Measurements from ENCODE around the gene PTPRQ. TPM values are rescaled to one million over a fixed set of nuclear protein-coding genes. Genes with fewer than 3 reads are reported as not detected.

The PTPRQ gene
- total and polyA plus RNA-seq, 2 of the 8 experiments (the other 6 are each of a cell fraction or from before 2014, with no cell fraction given), result not detected

DNA sequence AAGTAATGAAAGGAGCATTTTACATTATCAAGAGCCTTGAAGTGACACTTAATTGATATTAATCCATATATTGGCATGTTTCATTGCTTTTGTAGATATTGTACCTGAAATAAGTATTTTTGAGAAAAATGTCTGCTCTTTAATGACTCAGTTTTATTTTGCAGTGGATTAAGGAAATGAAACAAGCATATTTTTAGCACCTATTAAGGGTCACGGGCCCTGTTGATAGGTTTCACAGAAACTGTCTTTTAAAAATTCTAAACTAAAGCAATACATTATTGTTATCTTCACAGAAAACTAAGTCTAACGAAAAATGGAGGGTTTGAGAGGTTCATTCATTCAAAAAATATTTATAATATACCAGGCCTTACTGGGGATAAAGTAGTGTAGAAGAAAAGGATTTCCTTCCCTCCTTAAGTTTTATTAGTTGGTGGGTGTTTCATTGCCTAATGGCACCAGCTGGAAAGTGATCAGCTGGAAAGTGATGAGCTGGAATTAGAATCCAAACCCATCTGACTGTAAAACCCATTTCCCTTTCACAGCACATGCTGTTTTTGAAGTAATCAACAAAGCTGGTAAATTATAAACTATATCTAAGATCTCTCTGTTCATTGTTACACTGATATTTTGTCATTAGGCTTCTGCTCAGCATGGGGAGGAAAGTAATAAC lies 54.2 kb downstream of the PTPRQ start:
- Histone ChIP-seq H3K18ac (ENCODE audit: extremely low read depth, low read length) (no peak overlapping the region), H4K8ac (ENCODE audit: extremely low read depth, insufficient read depth, low read length) (no peak overlapping the region), H2BK12ac (ENCODE audit: low read depth, low read length) (no peak overlapping the region), H2BK15ac (ENCODE audit: low read length) (no peak overlapping the region), H3K23ac (ENCODE audit: insufficient read length) (no peak overlapping the region), H3K4ac (replicated peaks; ENCODE audit: insufficient read length, low read depth, low read length) (no peak overlapping the region), H3K4me1 (replicated peaks in 1 of 4; ENCODE audit: control insufficient read depth in 3 of 4, insufficient read depth in 4 of 4, low read length in 3 of 4) (no peaks in the 10 kb centered on the region), H3K14ac (ENCODE audit: insufficient read length) (no peak overlapping the region), H2BK5ac (ENCODE audit: low read depth, low read length) (no peak overlapping the region), H4K20me1 (replicated peaks in 1 of 2; ENCODE audit: control insufficient read depth in 1 of 2, insufficient read depth in 2 of 2, low read length in 2 of 2) (no peaks in the 10 kb centered on the region), H4K91ac (replicated peaks; ENCODE audit: insufficient read length, low read length) (no peak overlapping the region), H3K79me1 (ENCODE audit: low read depth, low read length) (no peaks in the 10 kb centered on the region), H3K79me2 (ENCODE audit: control insufficient read depth in 1 of 2, insufficient read depth in 2 of 2, low read length in 2 of 2) (no peaks in the 10 kb centered on the region), H3K9me3 (ENCODE audit: insufficient read depth in 2 of 2, low read depth in 1 of 2, low read length in 1 of 2) (no peaks in the 10 kb centered on the region), H3K56ac (replicated peaks; ENCODE audit: insufficient read length, low read depth, low read length) (no peak overlapping the region), H3K9ac (replicated peaks in 1 of 4; ENCODE audit: extremely low read depth in 1 of 4, low read depth in 3 of 4, low read length in 3 of 4) (no peak overlapping the region), H2BK20ac (ENCODE audit: low read length) (no peak overlapping the region), H2AK5ac (ENCODE audit: low read depth, low read length) (no peak overlapping the region), H4K5ac (ENCODE audit: insufficient read length, low read depth, low read length) (no peak overlapping the region), H3K4me3 (ENCODE audit: extremely low read depth in 1 of 4, insufficient read depth in 2 of 4, low read depth in 3 of 4, low read length in 4 of 4) (no peak overlapping the region), H2AFZ (ENCODE audit: low read length) (no peak overlapping the region), H3K27ac (ENCODE audit: low read depth, low read length) (no peak overlapping the region), H3K4me2 (ENCODE audit: insufficient read depth in 1 of 2, low read depth in 2 of 2, low read length in 2 of 2) (no peak overlapping the region), H3K27me3 (replicated peaks in 1 of 4; ENCODE audit: control insufficient read depth in 3 of 4, extremely low read depth in 1 of 4, insufficient read depth in 3 of 4, low read length in 3 of 4) (no peaks in the 10 kb centered on the region), H3K23me2 (ENCODE audit: low read depth, low read length) (no peaks in the 10 kb centered on the region), H3K36me3 (ENCODE audit: control insufficient read depth in 2 of 4, insufficient read depth in 4 of 4, low read length in 3 of 4) (no peaks in the 10 kb centered on the region), H2BK120ac (replicated peaks; ENCODE audit: low read depth, low read length) (no peak overlapping the region)
- POLR2A ChIA-PET (ENCODE audit: partially characterized antibody), result no interaction called here
- WGBS, 2 experiments (ENCODE audit: extremely low coverage in 1 of 2, insufficient coverage in 1 of 2, insufficient read length in 1 of 2, insufficient replicate concordance in 2 of 2, low coverage in 1 of 2, low lambda C conversion rate in 2 of 2, missing lambda C conversion rate in 1 of 2), result 61% methylated on average over 2 of the region's 2 CpGs; no CpG with 5 or more reads in 1 of the 2 experiments
- CTCF ChIA-PET (ENCODE audit: partially characterized antibody), result no interaction called here
- DNase-seq (ENCODE audit: low read depth in 1 of 2, low spot score in 2 of 2) (no peak), FAIRE-seq (no peak)
- TF ChIP-seq, protein P1, sequence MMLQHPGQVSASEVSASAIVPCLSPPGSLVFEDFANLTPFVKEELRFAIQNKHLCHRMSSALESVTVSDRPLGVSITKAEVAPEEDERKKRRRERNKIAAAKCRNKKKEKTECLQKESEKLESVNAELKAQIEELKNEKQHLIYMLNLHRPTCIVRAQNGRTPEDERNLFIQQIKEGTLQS (IDR thresholded peaks at IDR 0.05; ENCODE audit: insufficient read depth, low read depth, low read length), result no peak
- TF ChIP-seq, protein P2, sequence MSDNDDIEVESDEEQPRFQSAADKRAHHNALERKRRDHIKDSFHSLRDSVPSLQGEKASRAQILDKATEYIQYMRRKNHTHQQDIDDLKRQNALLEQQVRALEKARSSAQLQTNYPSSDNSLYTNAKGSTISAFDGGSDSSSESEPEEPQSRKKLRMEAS (IDR thresholded peaks at IDR 0.05), result no peak
- TF ChIP-seq TAF1 (IDR thresholded peaks at IDR 0.05; ENCODE audit: low read depth, low read length) (no peak), SIRT6 (IDR thresholded peaks at IDR 0.05; ENCODE audit: low read length) (no peak), PHF8 (conservative IDR thresholded peaks at IDR 0.05; ENCODE audit: low read depth, low read length) (no peak), SUZ12 (IDR thresholded peaks at IDR 0.05; ENCODE audit: low read length) (no peak), SIX5 (IDR thresholded peaks at IDR 0.05; ENCODE audit: low read depth, low read length) (no peak), RNF2 (IDR thresholded peaks at IDR 0.05; ENCODE audit: borderline replicate concordance, low read depth, low read length, missing control alignments, poor library complexity, severe bottlenecking) (no peak)
- TF ChIP-seq, protein P3, sequence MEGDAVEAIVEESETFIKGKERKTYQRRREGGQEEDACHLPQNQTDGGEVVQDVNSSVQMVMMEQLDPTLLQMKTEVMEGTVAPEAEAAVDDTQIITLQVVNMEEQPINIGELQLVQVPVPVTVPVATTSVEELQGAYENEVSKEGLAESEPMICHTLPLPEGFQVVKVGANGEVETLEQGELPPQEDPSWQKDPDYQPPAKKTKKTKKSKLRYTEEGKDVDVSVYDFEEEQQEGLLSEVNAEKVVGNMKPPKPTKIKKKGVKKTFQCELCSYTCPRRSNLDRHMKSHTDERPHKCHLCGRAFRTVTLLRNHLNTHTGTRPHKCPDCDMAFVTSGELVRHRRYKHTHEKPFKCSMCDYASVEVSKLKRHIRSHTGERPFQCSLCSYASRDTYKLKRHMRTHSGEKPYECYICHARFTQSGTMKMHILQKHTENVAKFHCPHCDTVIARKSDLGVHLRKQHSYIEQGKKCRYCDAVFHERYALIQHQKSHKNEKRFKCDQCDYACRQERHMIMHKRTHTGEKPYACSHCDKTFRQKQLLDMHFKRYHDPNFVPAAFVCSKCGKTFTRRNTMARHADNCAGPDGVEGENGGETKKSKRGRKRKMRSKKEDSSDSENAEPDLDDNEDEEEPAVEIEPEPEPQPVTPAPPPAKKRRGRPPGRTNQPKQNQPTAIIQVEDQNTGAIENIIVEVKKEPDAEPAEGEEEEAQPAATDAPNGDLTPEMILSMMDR (IDR thresholded peaks at IDR 0.05; ENCODE audit: control extremely low read depth in 1 of 3, insufficient read depth in 1 of 3, low read depth in 1 of 3, low read length in 3 of 3), result no peak

Measured in H1 (cell line).